Lower lobe of right lung (tissue), 2 donors: ENCODE data around the gene KCNK10. TPM values are rescaled to one million over a fixed set of nuclear protein-coding genes. Genes with fewer than 3 reads are reported as not detected.

ENCODE experiments used
- ATAC-seq, 2 donors: fragments of 200-7000 bp; cut with Tn5 transposase; one replicate each; pipeline ENCODE4 v1.9.1; 2020 to 2022; ENCODE audit warnings: mild to moderate bottlenecking in 2 of 2, moderate library complexity in 2 of 2
- DNase-seq: peaks from one replicate; pipeline ENCODE4 v3.0.0-alpha.2; 2020
- H3K27ac ChIP-seq: fragments of 200-600 bp; one replicate; pipeline ENCODE4 v1.8.0; 2022
- H3K27me3 ChIP-seq: fragments of 200-600 bp; one replicate; pipeline ENCODE4 v1.8.0; 2022; ENCODE audit warnings: low read depth
- H3K36me3 ChIP-seq: fragments of 200-600 bp; one replicate; pipeline ENCODE4 v1.8.0; 2022; ENCODE audit warnings: mild to moderate bottlenecking
- H3K4me1 ChIP-seq: fragments of 200-600 bp; one replicate; pipeline ENCODE4 v1.8.0; 2022
- H3K4me3 ChIP-seq: fragments of 200-600 bp; one replicate; pipeline ENCODE4 v1.8.0; 2022; ENCODE audit warnings: mild to moderate bottlenecking
- H3K9me3 ChIP-seq: fragments of 200-600 bp; one replicate; pipeline ENCODE4 v1.8.0; 2022
- intact Hi-C: fragments of 100-400 bp; cut with DNase I; formaldehyde crosslinking; loops from one replicate; pipeline ENCODE4 v1.11.0; 2022
- total RNA-seq: library from RNA; stranded (reverse); fragmentation: NEBNext Ultra II Directional; extraction: Animal tissue kit (Norgen Biotek cat#: 25700); gene quantifications from one replicate; pipeline ENCODE4 v1.2.1, GENCODE V29; 2021
- TF ChIP-seq, protein P1 (sequence below): fragments of 200-600 bp; IDR thresholded peaks from one replicate; pipeline ENCODE4 v1.8.0; 2022; ENCODE audit warnings: antibody characterized with exemption, mild to moderate bottlenecking
- donor health status: DM: no; HTN: yes; CAD: no; lungs with severe emphysema.

KCNK10 gene
- total RNA-seq, 1 donor from 2014 or later = not detected

- peaks cover 4% of the 10 kb centered on the region for H3K4me1 ChIP-seq
- H3K27me3 ChIP-seq = peaks cover 72% of the 10 kb centered on the region
- no peaks in the 10 kb centered on the region for H3K9me3 ChIP-seq
- H3K27ac ChIP-seq = no peak overlapping the region
- ATAC-seq (no peak), DNase-seq (no peak)
- no peaks in the 10 kb centered on the region for H3K36me3 ChIP-seq
- intact Hi-C loops = no loop called here
- H3K4me3 ChIP-seq = no peak overlapping the region
- TF ChIP-seq, protein P1, sequence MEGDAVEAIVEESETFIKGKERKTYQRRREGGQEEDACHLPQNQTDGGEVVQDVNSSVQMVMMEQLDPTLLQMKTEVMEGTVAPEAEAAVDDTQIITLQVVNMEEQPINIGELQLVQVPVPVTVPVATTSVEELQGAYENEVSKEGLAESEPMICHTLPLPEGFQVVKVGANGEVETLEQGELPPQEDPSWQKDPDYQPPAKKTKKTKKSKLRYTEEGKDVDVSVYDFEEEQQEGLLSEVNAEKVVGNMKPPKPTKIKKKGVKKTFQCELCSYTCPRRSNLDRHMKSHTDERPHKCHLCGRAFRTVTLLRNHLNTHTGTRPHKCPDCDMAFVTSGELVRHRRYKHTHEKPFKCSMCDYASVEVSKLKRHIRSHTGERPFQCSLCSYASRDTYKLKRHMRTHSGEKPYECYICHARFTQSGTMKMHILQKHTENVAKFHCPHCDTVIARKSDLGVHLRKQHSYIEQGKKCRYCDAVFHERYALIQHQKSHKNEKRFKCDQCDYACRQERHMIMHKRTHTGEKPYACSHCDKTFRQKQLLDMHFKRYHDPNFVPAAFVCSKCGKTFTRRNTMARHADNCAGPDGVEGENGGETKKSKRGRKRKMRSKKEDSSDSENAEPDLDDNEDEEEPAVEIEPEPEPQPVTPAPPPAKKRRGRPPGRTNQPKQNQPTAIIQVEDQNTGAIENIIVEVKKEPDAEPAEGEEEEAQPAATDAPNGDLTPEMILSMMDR = no peak
These were observed 2.8 kb upstream of the KCNK10 start for GRCh38 chr14:88325883-88326282.

GRCh38 chr14:88324930-88325329, 1.9 kb upstream of the KCNK10 start:
- H3K27ac ChIP-seq = no peak overlapping the region
- H3K4me1 ChIP-seq = peaks cover 4% of the 10 kb centered on the region
- no peak overlapping the region for H3K4me3 ChIP-seq
- H3K9me3 ChIP-seq = no peaks in the 10 kb centered on the region
- ATAC-seq = no peak
- TF ChIP-seq, protein P1 = no peak
- intact Hi-C loops = no loop called here
- no peak for DNase-seq
- H3K27me3 ChIP-seq = peaks cover 82% of the 10 kb centered on the region
- H3K36me3 ChIP-seq = no peaks in the 10 kb centered on the region

- no peak overlapping the region for H3K27ac ChIP-seq
- no peak overlapping the region for H3K4me3 ChIP-seq
- intact Hi-C loops = no loop called here
- no peaks in the 10 kb centered on the region for H3K9me3 ChIP-seq
- H3K36me3 ChIP-seq = no peaks in the 10 kb centered on the region
- H3K27me3 ChIP-seq = peaks cover 86% of the 10 kb centered on the region
- DNase-seq (no peak), ATAC-seq (no peak)
- TF ChIP-seq, protein P1 = no peak
- H3K4me1 ChIP-seq = peaks cover 4% of the 10 kb centered on the region
These were observed 1.4 kb upstream of the KCNK10 start for GRCh38 chr14:88324491-88324890.

DNA sequence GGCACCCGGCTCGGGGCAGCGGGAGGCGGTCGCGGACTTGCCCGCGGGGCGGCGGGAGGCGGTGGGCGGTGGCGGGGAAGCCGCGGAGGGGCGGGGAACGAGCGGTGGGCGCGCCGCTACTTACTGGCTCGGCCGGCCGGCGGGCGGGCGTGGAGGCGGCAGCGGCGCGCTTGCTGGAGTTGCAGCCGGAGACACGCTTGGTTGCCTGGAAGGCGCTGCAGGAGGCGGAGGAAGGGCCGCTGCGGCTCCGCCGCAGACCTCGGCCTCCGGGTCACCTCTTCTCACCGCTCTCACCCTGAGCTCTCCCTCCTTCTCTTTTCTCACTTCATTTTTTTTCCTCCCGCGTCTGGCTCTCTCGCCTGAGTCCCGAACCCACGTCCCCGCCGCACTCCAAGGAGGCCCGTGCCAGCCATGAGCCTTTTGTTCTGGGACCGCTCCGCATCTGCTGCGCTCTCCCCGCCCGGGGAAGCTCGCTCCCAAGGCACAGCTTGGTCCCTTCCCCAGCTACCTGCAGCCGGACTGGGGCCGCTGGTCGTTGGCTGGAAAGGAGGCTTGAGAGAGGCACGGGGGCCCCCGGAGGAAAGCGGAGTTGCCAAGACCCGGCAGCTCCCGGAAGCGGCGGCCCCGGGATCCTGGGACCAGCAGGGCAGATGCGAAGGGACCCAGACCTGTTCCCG, 592 bp upstream of the KCNK10 start:
- intact Hi-C loops = no loop called here
- H3K4me3 ChIP-seq = peak overlapping the region; percentile 17
- DNase-seq = no peak
- no peaks in the 10 kb centered on the region for H3K9me3 ChIP-seq
- peaks cover 4% of the 10 kb centered on the region for H3K4me1 ChIP-seq
- no peaks in the 10 kb centered on the region for H3K36me3 ChIP-seq
- no peak overlapping the region for H3K27ac ChIP-seq
- TF ChIP-seq, protein P1 = no peak
- peaks cover 87% of the 10 kb centered on the region for H3K27me3 ChIP-seq
- ATAC-seq = no peak

GRCh38 chr14:88322504-88323085, 474 bp downstream of the KCNK10 start:
- Histone ChIP-seq H3K27me3 (peaks cover 76% of the 10 kb centered on the region), H3K4me1 (peaks cover 4% of the 10 kb centered on the region), H3K36me3 (no peaks in the 10 kb centered on the region), H3K4me3 (peak overlapping the region; percentile 14), H3K9me3 (no peaks in the 10 kb centered on the region), H3K27ac (no peak overlapping the region)
- intact Hi-C loops = no loop called here
- ATAC-seq (no peak), DNase-seq (no peak)
- TF ChIP-seq, protein P1 = no peak
